GM18951 (cell line): ENCODE results near the gene NPS.

Experiments
- POLR2A ChIP-seq: IDR thresholded peaks from 4 replicates; pipeline ENCODE4 v1.6.1; 2011; ENCODE audit warnings: mild to moderate bottlenecking; ENCODE audit not compliant: insufficient read length, insufficient read depth; ENCODE audit errors: extremely low read depth
- in situ Hi-C: fragments of 300-500 bp; cut with MboI; formaldehyde crosslinking; loops from one replicate; pipeline ENCODE4 v1.12.0; 2022; ENCODE audit warnings: low sequenced_read_pairs, mixed read lengths, inconsistent platforms; ENCODE audit not compliant: unreplicated experiment

Gene NPS

DNA sequence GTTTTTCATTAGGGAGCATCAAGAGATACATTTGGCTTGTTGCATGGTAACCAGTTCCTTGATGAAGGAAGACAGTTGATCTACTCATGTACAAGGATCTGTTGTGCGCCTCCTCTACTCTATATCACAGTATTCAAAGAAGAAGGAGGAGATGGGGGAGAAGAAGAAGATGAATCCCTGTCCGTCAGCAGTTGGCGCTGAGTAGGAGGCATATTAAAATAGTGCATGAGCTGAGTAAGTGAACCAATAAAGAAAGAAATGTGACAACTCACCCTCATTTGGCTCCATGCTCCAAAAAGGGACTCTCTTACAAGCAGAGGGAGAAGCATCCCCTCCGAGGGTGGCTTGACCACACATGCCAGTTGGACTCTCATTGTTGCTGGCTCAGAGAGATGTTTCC lies 20.1 kb downstream of the NPS start:
- no peak for TF ChIP-seq POLR2A
- in situ Hi-C loops = no loop called here

DNA sequence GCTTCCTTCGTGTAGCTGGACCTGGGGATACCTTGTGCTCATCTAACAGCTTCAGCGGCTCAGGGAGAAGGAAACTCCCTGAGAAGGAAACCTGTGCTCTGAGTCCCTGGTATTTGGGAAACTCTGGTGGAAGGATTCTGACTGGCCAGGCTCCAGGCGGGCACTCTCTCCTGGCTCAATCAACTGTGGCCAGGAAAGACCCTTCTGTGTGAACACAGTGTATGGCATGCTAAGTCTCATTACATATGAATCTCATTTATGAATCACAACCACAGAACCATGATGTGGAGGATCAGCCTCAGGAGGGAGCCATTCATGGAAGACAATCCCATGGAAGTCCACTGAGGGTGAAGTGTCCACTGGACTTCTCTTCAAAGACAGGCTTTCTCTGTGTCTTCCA lies 20.9 kb downstream of the NPS start:
- in situ Hi-C loops = no loop called here

GRCh38 chr10:127571386-127571785 lies 22.3 kb downstream of the NPS start:
- no peak for TF ChIP-seq POLR2A
- in situ Hi-C loops = no loop called here

More for the DNA sequence above, 20.9 kb downstream of the NPS start:
- no peak for TF ChIP-seq POLR2A

- no peak for TF ChIP-seq POLR2A
- in situ Hi-C loops = no loop called here
These were observed 26.9 kb downstream of the NPS start for GRCh38 chr10:127576051-127576450.

GRCh38 chr10:127576740-127577161 lies 27.6 kb downstream of the NPS start:
- in situ Hi-C loops = no loop called here
- TF ChIP-seq POLR2A = no peak

DNA sequence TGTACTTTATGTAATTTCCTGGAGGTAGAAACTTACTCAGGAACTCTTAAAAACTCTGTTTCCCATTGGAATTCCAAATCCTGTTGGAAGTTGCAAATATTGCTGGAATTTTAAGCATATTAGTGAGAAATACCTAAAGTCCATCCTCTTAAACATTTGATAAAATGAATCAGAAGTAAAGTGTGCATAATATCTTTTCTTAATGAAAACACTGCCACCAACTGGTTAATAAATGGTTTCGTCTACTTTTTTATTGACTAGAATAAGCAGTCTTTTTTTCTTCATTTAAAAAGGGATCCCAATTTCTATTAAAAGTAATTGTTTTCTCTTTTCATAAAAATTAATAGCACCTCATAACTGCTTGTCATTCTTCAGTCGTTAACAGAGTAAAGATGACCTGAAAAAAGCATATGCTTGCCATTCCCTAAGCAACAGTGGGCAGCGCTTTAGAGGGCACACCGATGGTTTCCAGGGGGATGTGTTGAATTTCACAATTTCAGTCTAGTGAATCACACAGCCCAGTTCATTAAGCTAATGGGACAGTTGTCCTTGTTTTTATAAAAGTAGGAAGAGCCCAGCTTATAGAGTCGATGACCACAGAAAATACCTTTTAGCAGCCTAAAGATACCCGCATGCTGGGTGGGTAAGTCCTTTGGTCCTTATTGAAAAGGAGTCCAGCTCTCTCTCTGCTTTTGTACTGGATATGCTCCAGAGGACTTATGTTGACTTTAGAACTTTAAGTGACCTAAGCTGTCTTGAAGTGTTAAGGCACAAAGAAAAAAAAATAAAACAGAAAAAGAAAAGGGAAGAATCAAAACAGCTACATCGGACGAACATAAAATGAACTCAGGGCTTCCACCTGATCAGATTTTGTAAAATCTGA lies 28.5 kb downstream of the NPS start:
- TF ChIP-seq POLR2A = no peak
- in situ Hi-C loops = no loop called here

DNA sequence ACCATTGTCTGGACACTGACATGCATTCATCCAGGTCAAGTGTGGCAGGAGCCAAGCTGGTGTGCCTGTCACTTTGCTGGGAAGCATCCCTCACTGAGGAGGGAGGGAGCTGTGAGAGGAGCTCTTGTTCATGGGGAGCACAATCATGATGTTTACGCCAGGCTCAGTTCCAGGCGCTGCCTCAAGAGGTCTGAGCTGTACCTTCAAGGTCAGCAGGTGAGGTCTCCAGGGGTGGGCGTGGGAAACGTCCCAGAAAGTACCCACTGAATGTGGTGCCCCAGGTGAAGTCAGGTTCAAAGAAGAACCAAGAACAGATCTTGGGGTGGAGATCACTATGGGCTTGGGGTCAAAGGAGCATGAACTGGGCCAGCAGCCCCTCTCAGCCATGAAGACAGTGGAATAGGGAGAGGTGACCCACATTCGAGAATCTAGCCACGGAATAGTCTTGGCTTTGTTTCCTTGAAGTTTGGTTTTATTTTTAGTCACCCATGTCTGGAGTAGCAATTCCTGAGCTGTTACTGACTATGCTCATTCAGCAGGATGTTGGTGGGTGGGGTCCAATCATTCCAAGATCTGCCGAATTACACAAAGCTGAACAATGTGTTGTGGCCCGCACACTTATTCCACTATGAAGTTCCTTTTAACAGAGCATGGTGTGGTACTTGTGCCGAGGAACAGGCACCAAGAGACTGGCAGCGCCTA lies 29.3 kb downstream of the NPS start:
- no peak for TF ChIP-seq POLR2A

DNA sequence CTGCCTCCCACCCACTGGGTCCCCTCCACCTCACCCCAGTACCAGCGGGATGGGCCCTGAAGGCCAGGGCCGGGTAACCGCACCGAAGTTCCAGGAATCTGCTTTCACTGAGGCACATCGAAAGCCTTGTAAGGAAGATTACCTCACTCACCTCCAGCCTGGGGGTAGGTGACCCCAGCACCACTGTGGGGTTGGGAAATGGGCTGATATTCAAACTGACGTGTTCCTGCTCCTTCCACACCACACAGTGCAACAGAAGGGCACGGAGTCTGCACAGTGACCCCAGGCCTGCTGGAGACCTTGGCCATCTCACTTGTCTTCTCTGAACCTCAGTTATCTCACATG lies 29.8 kb downstream of the NPS start:
- in situ Hi-C loops = no loop called here
- TF ChIP-seq POLR2A = no peak

More for the DNA sequence above, 29.3 kb downstream of the NPS start:
- in situ Hi-C loops = no loop called here

DNA sequence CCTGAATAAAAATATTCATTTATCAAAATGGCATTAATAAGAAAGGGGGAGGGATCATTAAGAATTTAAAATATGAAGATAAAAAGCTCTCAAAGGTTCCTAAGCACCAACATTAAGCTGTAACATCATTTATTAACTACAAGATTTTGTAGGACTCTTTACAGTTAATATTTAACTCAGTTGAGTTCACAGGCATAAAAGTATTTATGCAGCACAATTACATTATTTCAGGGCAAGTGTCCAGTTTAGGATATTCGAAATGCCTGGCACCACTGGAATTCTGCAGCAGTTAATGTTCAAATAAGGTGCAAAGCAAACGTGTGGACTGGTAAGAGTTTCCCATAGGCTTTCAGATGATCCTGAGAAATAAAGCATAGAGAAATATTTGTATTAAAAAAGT lies 30.5 kb downstream of the NPS start:
- in situ Hi-C loops = no loop called here
- no peak for TF ChIP-seq POLR2A

DNA sequence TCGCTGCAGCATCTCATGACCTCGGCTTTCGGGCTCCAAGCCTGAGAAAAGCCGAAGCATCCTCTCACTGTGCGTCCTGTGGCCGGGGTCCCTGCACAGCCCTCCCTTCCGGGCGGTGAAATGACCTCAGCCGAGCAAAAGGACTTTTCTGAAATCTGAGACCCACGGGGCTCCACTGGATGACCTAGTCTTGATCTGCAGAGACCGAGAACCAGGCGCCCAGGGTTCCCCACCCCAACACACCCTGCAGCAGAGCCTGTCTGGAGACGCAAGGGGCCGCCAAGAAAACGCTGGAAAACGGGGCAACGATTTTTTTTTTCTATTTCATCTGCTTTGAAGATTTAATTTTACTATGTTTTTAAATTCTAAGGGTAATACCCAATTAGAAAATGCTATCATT lies 31.7 kb downstream of the NPS start:
- in situ Hi-C loops = no loop called here
- TF ChIP-seq POLR2A = no peak

DNA sequence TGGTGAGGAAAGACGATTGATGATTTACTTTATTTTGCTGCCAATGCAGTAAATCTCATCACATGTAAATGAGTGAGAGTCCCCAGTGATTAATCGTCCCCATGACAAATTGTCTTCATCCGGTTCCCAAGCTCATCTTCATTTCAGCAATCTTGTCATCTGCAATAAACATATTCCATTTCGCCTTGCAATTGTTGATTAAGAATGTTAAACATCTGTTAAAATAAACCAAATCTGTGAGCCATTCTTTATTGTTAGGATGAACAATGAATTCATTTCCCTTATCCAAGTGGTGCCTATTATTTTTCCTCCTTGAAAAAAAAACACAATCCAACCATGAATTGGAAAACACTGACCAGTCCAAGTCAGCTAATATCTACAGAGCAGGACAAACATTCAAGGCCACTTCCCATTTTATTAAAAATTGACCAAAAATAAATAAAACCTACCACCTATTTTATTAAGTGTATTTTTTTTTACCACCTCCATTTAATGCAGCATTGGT lies 36.5 kb downstream of the NPS start:
- TF ChIP-seq POLR2A = no peak
- in situ Hi-C loops = no loop called here

DNA sequence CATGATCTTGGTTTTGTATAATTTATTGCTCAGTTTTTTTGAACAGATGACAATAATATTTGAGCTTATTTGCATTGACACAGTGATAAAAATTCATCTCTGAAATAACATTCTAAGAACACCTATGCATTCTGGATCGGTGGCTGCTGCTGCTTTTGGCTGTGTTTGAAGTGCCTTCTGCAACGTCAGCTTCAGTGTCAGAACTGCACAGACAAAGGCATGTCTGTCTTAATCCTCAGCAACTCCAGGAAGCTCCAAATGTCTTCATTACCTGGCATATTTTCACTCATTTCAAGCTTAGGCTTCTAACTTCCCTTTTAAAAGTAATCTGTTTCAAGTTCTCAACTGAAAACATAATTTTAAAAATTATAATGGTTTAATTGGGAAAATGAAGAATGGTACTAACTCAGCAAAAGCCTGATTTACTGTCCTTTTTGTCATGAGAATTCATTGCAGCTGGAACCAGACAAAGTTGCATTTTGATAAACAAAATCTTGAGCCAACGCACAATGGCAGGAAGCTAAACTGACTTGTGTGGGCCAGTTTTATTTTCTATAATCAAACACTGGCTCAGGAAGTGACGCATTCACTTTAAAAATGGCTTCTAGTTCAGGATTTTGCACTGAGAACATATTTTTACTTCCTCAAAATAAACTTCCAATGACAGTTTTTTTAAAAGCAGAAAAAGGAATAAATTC lies 38.7 kb downstream of the NPS start:
- no peak for TF ChIP-seq POLR2A
- in situ Hi-C loops = no loop called here

GRCh38 chr10:127592586-127592985 lies 43.5 kb downstream of the NPS start:
- no peak for TF ChIP-seq POLR2A
- in situ Hi-C loops = no loop called here
